H9 (cell line): Measurements from ENCODE around the gene MERTK. TPM values are rescaled to one million over a fixed set of nuclear protein-coding genes. Genes with fewer than 3 reads are reported as not detected.

ENCODE experiments used
- DNase-seq: peaks from one replicate; pipeline ENCODE4 v3.0.0-alpha.2; 2017
- H2AFZ ChIP-seq: one replicate; pipeline ENCODE4 v1.6.1; 2013; ENCODE audit warnings: mild to moderate bottlenecking, low read length, control low read depth, moderate library complexity
- H2AK5ac ChIP-seq: 2 replicates; pipeline ENCODE4 v1.6.1; 2013; ENCODE audit warnings: low read length, control low read depth, mixed read lengths; ENCODE audit not compliant: insufficient read length
- H2BK120ac ChIP-seq: one replicate; pipeline ENCODE4 v1.6.1; 2013; ENCODE audit warnings: low read depth, mild to moderate bottlenecking, low read length, control low read depth, inconsistent platforms; ENCODE audit not compliant: poor library complexity, severe bottlenecking
- H2BK12ac ChIP-seq: 2 replicates; pipeline ENCODE4 v1.6.1; 2013; ENCODE audit warnings: low read length, control low read depth, mixed read lengths, low read depth; ENCODE audit not compliant: insufficient read length
- H2BK15ac ChIP-seq: 2 replicates; pipeline ENCODE4 v1.6.1; 2013; ENCODE audit warnings: low read depth, low read length, control low read depth
- H2BK20ac ChIP-seq: one replicate; pipeline ENCODE4 v1.6.1; 2013; ENCODE audit warnings: low read depth, mild to moderate bottlenecking, low read length, control low read depth, inconsistent platforms; ENCODE audit not compliant: poor library complexity, severe bottlenecking
- H2BK5ac ChIP-seq: 2 replicates; pipeline ENCODE4 v1.6.1; 2013; ENCODE audit warnings: low read length, control low read depth, mixed read lengths; ENCODE audit not compliant: insufficient read length
- H3K14ac ChIP-seq: 2 replicates; pipeline ENCODE4 v1.6.1; 2013; ENCODE audit warnings: low read length, control low read depth; ENCODE audit not compliant: insufficient read depth
- H3K18ac ChIP-seq: 2 replicates; pipeline ENCODE4 v1.6.1; 2013; ENCODE audit warnings: low read depth, mild to moderate bottlenecking, mixed read lengths, low read length, control low read depth; ENCODE audit not compliant: insufficient read length
- H3K23ac ChIP-seq: 2 replicates; pipeline ENCODE4 v1.6.1; 2013; ENCODE audit warnings: low read length, control low read depth, mixed read lengths, low read depth; ENCODE audit not compliant: insufficient read length
- H3K23me2 ChIP-seq: 2 replicates; pipeline ENCODE4 v1.6.1; 2013; ENCODE audit warnings: low read depth, mild to moderate bottlenecking, mixed read lengths, low read length, control low read depth; ENCODE audit not compliant: insufficient read length, poor library complexity, severe bottlenecking
- H3K27ac ChIP-seq: 2 replicates; pipeline ENCODE4 v1.5.1; 2013; ENCODE audit warnings: low read length, control low read depth, mixed read lengths, low read depth; ENCODE audit not compliant: insufficient read length
- H3K27me3 ChIP-seq: 2 replicates; pipeline ENCODE4 v1.6.1; 2013; ENCODE audit warnings: low read length, control low read depth, inconsistent platforms; ENCODE audit not compliant: insufficient read depth
- H3K4ac ChIP-seq: 2 replicates; pipeline ENCODE4 v1.6.1; 2013; ENCODE audit warnings: low read depth, mild to moderate bottlenecking, control low read depth, inconsistent platforms, low read length, moderate library complexity
- H3K4me1 ChIP-seq: 2 replicates; pipeline ENCODE4 v1.6.1; 2013; ENCODE audit warnings: low read length, control low read depth, inconsistent platforms; ENCODE audit not compliant: insufficient read depth
- H3K4me2 ChIP-seq: 2 replicates; pipeline ENCODE4 v1.6.1; 2013; ENCODE audit warnings: low read length, control low read depth, mixed read lengths; ENCODE audit not compliant: insufficient read length, insufficient read depth
- H3K56ac ChIP-seq: 2 replicates; pipeline ENCODE4 v1.6.1; 2013; ENCODE audit warnings: low read depth, mild to moderate bottlenecking, mixed read lengths, low read length, control low read depth; ENCODE audit not compliant: insufficient read length
- H3K79me1 ChIP-seq: 2 replicates; pipeline ENCODE4 v1.6.1; 2013; ENCODE audit warnings: low read depth, mild to moderate bottlenecking, moderate library complexity, low read length, control low read depth, inconsistent platforms; ENCODE audit not compliant: insufficient read depth, poor library complexity, severe bottlenecking
- H3K79me2 ChIP-seq: 2 replicates; pipeline ENCODE4 v1.6.1; 2013; ENCODE audit warnings: low read length, control low read depth, inconsistent platforms; ENCODE audit not compliant: insufficient read depth
- H3K9ac ChIP-seq: 2 replicates; pipeline ENCODE4 v1.6.1; 2013; ENCODE audit warnings: low read length, control low read depth, mixed read lengths; ENCODE audit not compliant: insufficient read length; ENCODE audit errors: extremely low read depth
- H3K9me3 ChIP-seq: one replicate; pipeline ENCODE4 v1.6.1; 2013; ENCODE audit warnings: low read depth, low read length, inconsistent platforms; ENCODE audit not compliant: control insufficient read depth
- H3T11ph ChIP-seq: one replicate; pipeline ENCODE4 v1.6.1; 2013; ENCODE audit warnings: mild to moderate bottlenecking, low read length, control low read depth, inconsistent platforms
- H4K20me1 ChIP-seq: one replicate; pipeline ENCODE4 v1.6.1; 2013; ENCODE audit not compliant: control insufficient read depth, insufficient read length, insufficient read depth
- H4K5ac ChIP-seq: 2 replicates; pipeline ENCODE4 v1.6.1; 2013; ENCODE audit warnings: low read depth, mild to moderate bottlenecking, mixed read lengths, low read length, control low read depth; ENCODE audit not compliant: insufficient read length
- H4K8ac ChIP-seq: replicated peaks from 2 replicates; pipeline ENCODE4 v1.6.1; 2013; ENCODE audit warnings: low read length, control low read depth, mixed read lengths, low read depth; ENCODE audit not compliant: insufficient read length
- H4K91ac ChIP-seq: 2 replicates; pipeline ENCODE4 v1.6.1; 2013; ENCODE audit warnings: low read depth, mild to moderate bottlenecking, moderate library complexity, mixed read lengths, low read length, control low read depth; ENCODE audit not compliant: insufficient read length
- H3K27ac Mint-ChIP-seq, 3 experiments: 2 replicates in 2 of 3; 3 replicates in 1 of 3; pipeline ENCODE4 v1.8.0; 2020 to 2021; ENCODE audit warnings: mixed read lengths in 3 of 3, mild to moderate bottlenecking in 1 of 3, moderate library complexity in 1 of 3
- H3K27me3 Mint-ChIP-seq: 2 replicates; pipeline ENCODE4 v1.8.0; 2021; ENCODE audit warnings: low read depth, mild to moderate bottlenecking, moderate library complexity, mixed read lengths
- H3K36me3 Mint-ChIP-seq, 3 experiments: 2 replicates in 2 of 3; 3 replicates in 1 of 3; pipeline ENCODE4 v1.8.0; 2020 to 2021; ENCODE audit warnings: low read depth in 3 of 3, mixed read lengths in 3 of 3; ENCODE audit not compliant: insufficient read depth in 1 of 3
- H3K4me1 Mint-ChIP-seq, 2 experiments: 2 replicates each; pipeline ENCODE4 v1.8.0; 2020; ENCODE audit warnings: mixed read lengths in 2 of 2
- H3K4me3 Mint-ChIP-seq, 2 experiments: 2 replicates in 1 of 2; 3 replicates in 1 of 2; pipeline ENCODE4 v1.8.0; 2020 to 2021; ENCODE audit warnings: mild to moderate bottlenecking in 2 of 2, mixed read lengths in 2 of 2, moderate library complexity in 1 of 2
- H3K9me3 Mint-ChIP-seq, 2 experiments: 2 replicates in 1 of 2; 3 replicates in 1 of 2; pipeline ENCODE4 v1.8.0; 2020; ENCODE audit warnings: mild to moderate bottlenecking in 2 of 2, mixed read lengths in 2 of 2, moderate library complexity in 1 of 2
- WGBS: extraction: QIAGEN DNeasy Blood & Tissue Kit; methylation state at CpG from one replicate; pipeline ENCODE4 v1.1.7; 2013; ENCODE audit warnings: missing lambda C conversion rate, low lambda C conversion rate, mixed read lengths; ENCODE audit not compliant: insufficient read length; ENCODE audit errors: extremely low coverage; 5-methylcytosine and 5-hydroxymethylcytosine counted together
- total RNA-seq: library from RNA; stranded (reverse); gene quantifications from 2 replicates; pipeline ENCODE4 v1.2.1, GENCODE V29; 2021
- TF ChIP-seq, protein P1 (sequence below): fragments of 200-600 bp; sonication (generic); conservative IDR thresholded peaks from 3 replicates; pipeline ENCODE4 v1.8.0; 2021; ENCODE audit warnings: antibody characterized with exemption, mild to moderate bottlenecking

MERTK gene
- total RNA-seq, 1 experiment from 2014 or later: 4.8 TPM

DNA sequence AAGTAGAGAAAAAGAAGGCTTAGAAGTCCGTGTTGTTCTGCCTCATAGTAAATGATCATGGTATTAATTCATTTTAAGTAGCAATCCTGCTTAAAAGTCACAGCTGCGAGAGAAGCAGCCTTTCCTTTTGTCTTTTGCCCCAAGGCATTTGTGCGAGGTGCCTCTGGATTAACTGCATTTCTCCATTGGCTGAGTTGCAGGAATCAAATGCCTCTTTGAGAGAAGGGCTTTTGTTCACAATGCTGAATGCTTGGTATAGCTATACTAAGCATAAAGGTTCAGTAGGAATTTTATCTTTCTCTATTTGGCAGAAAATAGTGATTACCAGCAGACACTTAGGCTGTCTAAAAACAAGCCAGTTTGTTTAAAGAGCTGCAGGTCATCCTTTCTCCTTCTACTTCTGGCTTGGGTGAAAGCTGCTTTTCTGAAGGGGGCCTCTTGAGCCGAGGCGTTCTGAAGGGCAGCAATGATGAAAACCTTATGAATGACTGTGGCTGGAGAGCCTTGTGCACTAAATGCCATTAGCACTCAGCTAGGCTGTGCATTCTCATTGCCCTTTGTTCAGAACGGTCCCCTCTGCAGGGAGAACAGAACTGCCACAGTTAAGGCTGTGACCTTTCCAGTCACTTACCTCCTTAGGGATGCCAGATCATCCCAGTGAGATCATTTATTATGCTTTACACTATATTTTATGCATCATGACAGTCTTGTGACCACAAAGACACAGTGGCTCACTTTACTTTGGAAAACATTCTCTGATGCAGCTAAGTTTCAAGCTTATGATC lies 87.9 kb downstream of the MERTK start:
- Mint-ChIP-seq H3K36me3 (peaks cover 0 to 15% (median 3%) of the 10 kb centered on the region in 3 experiments; a peak in 4 of 7 replicates), H3K4me3 (no peak overlapping the region), H3K4me1 (peaks cover 12 to 15% of the 10 kb centered on the region in 2 experiments), H3K27me3 (no peaks in the 10 kb centered on the region; the same call in 1 of the 2 replicates), H3K9me3 (no peaks in the 10 kb centered on the region), H3K27ac (0 out of 7 replicates have a peak overlapping the region, but pooled peaks of 1 of the 3 experiments have one; percentile 63)
- H4K5ac ChIP-seq: no peak overlapping the region
- no peak overlapping the region for H4K91ac ChIP-seq
- no peaks in the 10 kb centered on the region for H4K20me1 ChIP-seq
- H3K56ac ChIP-seq: no peak overlapping the region
- H4K8ac ChIP-seq: no peak overlapping the region
- H3K4me2 ChIP-seq: no peak overlapping the region
- no CpG with 5 or more reads among the region's 6 CpGs for WGBS
- H2BK5ac ChIP-seq: no peak overlapping the region
- H3K4me1 ChIP-seq: no peaks in the 10 kb centered on the region
- no peaks in the 10 kb centered on the region for H3K79me2 ChIP-seq
- no peak overlapping the region for H3K23ac ChIP-seq
- H3K27me3 ChIP-seq: no peaks in the 10 kb centered on the region
- no peak overlapping the region for H2BK20ac ChIP-seq
- H3K4ac ChIP-seq: no peak overlapping the region
- no peak overlapping the region for H2AFZ ChIP-seq
- TF ChIP-seq, protein P1, sequence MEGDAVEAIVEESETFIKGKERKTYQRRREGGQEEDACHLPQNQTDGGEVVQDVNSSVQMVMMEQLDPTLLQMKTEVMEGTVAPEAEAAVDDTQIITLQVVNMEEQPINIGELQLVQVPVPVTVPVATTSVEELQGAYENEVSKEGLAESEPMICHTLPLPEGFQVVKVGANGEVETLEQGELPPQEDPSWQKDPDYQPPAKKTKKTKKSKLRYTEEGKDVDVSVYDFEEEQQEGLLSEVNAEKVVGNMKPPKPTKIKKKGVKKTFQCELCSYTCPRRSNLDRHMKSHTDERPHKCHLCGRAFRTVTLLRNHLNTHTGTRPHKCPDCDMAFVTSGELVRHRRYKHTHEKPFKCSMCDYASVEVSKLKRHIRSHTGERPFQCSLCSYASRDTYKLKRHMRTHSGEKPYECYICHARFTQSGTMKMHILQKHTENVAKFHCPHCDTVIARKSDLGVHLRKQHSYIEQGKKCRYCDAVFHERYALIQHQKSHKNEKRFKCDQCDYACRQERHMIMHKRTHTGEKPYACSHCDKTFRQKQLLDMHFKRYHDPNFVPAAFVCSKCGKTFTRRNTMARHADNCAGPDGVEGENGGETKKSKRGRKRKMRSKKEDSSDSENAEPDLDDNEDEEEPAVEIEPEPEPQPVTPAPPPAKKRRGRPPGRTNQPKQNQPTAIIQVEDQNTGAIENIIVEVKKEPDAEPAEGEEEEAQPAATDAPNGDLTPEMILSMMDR: no peak
- no peak for DNase-seq
- H2BK120ac ChIP-seq: no peak overlapping the region
- H3K27ac ChIP-seq: no peak overlapping the region
- no peaks in the 10 kb centered on the region for H3K79me1 ChIP-seq
- H3K23me2 ChIP-seq: no peaks in the 10 kb centered on the region
- H3K9ac ChIP-seq: no peak overlapping the region
- H2BK12ac ChIP-seq: no peak overlapping the region
- no peak overlapping the region for H3T11ph ChIP-seq
- H2BK15ac ChIP-seq: no peak overlapping the region
- no peak overlapping the region for H3K14ac ChIP-seq
- no peaks in the 10 kb centered on the region for H3K9me3 ChIP-seq
- H2AK5ac ChIP-seq: no peak overlapping the region
- no peak overlapping the region for H3K18ac ChIP-seq
